GM10847 (cell line): Measurements from ENCODE around the gene KDF1.

Experiments used
- POLR2A ChIP-seq: IDR thresholded peaks from 2 replicates; pipeline ENCODE4 v1.6.1; 2011; ENCODE audit not compliant: insufficient read length; ENCODE audit errors: extremely low read depth

Gene KDF1

DNA sequence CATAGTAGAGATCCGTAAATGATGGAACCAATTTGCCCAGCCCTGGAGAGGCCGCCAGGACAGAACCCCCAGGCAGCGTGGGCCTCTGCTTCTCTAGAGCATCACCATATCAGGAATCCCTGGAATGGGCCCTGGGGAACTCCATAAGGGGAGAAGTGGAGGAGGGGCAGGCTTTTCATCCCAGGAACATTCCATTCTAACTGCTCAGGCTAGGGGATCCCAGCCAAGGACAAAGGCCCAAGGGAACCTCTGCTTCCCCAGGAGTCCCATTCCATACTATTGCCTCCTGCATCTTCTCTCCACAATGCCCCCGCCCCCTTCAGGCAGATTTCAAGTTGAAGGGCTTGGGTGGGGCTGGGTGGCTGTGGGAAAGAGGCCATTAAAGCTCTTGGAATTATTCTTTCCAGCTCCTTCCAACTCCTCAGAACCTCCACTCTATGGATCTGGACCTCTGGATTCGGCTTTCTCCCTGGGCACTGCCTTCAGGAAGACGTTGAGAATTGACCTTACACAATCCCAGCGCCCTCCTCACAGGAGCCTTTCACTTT lies 39.2 kb upstream of the KDF1 start:
- TF ChIP-seq POLR2A: no peak

DNA sequence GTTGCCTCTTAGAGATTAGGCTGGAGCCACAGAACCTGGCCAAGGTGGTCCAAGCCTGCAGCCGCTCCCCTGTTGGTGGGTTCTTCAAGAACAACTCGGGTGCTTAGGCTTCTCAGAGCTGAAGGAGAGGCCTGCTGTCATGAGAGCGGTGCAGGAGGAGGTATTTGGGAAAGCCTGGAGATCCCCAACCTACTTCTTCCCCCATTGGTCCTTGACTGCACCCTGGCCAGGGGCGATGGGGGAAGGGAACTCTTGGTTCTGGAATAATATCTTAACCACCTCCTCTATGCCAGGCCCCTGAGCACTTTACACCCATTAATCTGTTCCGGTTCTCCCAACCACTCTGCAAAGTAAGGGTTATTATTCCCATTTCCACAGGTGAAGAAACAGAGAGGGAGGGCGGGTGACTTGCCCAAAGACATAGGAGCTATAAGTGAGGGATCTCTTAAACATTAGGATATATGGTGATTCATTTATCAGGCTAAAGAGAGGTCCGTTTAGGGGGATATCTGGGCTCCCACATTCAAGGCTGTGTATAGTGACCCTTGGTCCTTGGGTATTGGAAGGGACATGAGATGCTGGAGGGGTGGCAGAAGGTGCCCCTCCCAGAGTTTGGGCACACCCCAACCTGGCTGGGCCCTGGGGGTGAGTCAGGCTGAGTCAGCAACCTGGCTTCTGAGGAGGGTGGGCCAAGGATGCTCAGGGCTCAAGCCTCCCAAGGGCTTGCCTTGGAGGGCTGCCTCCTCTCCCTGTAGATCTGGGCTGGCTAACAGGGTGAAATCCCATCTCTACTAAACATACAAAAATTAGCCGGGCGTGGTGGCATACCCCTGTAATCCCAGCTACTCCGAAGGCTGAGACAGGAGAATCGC lies 38.4 kb upstream of the KDF1 start:
- TF ChIP-seq POLR2A: no peak

DNA sequence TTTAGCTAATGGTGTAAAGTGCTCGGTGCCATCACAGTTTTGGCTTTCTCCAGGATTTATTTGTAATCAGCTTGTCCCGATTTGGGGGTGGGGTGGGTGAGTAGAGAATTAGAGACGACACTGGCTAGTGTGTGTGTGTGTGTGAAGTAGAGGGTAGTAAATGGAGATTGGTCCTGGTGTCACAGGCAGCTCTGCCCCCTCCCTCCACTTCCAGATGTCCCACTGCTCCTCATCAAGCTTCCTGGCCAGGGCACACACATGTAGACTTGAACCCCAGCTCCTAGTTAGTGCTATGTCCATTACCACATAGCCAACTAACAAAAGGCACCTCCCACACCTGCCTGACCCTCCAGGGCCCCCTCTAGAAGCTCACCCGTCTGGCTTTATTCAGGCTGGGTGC lies 36.4 kb upstream of the KDF1 start:
- TF ChIP-seq POLR2A: no peak

DNA sequence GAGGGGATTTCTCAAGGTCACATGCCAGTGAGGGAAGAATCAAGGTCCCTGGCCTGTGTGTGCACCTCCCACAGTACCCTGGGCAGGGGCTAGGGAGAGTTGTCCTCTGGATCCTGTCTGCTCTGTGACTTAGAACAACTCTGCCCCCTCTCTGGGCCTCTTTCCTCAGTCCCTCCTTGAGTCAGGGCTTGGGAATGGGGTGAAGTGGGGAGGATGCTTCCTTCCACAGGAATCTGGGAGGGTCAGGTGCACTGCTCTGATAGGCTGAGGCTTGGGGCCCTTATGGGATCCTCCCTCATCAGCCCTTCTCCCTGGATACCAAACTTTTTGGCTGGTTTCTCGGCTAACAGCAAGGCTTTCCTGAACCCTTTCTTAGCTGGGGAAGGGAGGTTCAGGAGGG lies 35.8 kb upstream of the KDF1 start:
- no peak for TF ChIP-seq POLR2A

DNA sequence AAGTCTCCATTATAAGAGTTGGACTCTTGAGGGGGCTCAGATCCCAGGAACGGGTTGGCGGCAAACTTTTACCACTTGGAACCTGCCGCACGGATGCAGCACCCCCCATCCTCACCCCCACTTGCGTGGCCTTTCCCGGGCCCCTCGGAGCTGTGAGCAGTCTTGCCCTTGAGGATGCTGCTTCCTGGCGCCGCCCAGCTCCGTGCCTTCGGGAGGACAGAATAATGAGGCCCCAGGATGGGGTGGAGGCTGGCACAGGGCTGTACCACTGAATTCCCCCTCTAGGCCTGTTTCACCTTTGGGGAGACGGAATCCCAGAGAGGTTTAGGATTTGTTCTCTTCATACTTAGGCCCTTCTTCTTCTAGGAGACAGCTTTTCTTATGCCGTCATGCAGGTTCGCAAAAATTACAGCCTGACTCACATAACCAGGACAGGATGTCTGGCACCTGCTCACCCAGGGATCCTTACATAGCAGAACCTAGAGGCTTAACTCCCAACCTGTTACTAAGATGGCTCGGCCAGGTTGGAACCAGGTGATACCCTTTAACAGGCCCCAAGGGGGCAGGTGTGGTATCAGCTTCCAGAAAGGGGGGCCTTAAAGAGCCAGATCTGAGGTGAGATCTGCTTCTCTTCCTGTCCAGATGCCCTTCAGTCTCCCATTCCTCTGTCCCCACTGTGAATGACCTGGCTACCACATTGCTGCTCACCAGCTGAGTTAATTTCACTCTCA lies 34.7 kb upstream of the KDF1 start:
- no peak for TF ChIP-seq POLR2A

DNA sequence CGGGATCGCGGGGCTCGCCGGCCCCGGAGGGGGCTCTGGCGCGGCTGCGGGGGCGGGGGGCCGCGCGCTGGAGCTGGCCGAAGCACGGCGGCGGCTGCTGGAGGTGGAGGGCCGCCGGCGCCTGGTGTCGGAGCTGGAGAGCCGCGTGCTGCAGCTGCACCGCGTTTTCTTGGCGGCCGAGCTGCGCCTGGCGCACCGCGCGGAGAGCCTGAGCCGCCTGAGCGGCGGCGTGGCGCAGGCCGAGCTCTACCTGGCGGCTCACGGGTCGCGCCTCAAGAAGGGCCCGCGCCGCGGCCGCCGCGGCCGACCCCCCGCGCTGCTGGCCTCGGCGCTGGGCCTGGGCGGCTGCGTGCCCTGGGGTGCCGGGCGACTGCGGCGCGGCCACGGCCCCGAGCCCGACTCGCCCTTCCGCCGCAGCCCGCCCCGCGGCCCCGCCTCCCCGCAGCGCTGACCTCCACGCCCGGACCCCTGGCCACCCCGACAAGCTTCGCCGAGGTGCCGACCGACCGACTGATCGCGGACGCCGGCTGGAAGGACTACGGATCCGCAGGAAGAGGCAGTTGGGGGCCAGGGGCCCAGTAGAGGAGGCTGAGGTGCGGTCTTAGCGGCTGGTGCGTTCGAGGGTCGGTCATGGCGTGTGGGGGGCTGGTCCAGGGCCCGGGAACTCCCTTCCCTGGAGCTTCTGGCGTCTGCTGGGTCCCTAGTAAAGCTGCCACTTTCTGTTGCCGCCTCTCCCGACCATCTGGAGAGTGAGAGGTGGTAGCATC lies 33.9 kb upstream of the KDF1 start:
- no peak for TF ChIP-seq POLR2A

DNA sequence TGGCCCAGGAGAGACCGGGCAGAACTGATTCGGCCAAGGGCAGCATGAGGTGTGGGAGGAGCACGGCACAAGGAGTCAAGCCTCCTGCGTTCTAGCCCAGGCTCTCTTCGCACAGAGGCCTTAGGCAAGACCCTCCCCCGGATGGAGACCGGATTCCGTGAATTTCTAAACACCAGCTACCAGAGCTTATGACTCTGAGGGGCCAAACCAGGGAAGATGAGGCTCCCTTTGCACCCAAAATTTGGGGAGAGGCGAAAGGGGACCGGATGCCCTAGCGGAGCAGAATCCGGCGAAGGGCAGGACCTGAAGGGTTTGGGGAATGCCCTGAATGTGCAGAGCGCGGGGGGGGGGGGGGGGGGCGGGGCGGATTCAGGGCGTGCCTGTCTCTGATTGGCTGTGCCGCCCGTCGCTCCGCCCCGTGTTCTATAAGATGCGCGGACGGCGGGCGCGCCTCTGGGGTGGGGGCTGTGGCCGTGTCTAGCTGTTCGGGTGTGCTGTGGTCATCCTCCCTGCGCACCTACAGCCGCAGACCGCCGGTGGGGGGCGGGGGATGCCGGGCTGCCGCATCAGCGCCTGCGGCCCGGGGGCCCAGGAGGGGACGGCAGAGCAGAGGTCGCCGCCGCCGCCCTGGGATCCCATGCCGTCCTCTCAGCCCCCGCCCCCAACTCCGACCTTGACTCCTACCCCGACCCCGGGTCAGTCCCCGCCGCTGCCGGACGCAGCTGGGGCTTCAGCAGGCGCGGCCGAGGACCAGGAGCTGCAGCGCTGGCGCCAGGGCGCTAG lies 33.2 kb upstream of the KDF1 start, which contains the start of gene TRNP1:
Gene TRNP1 (plus strand): TSS at position 456 of the 783 bp plus-strand sequence. CDS start 95 bp downstream, at position 551.
- no peak for TF ChIP-seq POLR2A

DNA sequence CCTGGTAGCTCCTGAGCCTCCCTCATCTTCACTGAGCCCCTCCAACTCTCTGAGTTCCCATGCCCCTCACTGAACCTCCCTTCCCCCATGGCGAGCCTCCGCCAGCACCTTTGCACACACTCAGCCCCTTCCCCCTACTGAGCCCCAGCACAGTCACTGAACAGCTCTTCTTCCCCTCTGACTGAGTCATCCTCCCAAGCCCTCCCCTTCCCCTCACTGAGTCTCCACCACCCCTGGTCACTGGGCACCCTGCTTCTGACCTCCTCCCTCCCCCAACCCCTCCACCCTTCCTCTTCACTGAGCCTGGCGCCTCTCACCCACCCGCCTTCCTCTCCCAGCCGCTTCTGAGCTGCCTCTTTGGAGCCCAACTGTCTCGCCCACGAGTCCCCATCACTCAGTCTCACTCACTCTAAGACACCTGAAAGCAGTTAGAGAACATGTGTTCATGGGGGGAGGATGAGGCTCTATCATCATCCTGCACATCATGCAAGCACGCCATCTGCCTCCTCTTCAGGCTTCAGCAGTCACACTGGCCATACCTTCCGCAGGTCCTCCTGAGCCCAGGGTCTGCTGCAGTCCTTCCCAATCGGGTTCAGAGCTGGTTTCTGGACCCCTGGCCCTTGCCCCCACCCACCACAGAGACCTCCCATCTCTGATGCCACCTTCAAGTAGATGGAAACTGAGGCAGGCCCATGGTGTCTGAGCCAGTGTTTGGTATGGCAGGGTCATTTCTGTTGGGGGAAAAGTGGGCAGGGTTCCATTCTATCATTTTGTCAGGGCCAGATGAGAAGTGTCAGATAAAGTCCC lies 31.2 kb upstream of the KDF1 start:
- no peak for TF ChIP-seq POLR2A

DNA sequence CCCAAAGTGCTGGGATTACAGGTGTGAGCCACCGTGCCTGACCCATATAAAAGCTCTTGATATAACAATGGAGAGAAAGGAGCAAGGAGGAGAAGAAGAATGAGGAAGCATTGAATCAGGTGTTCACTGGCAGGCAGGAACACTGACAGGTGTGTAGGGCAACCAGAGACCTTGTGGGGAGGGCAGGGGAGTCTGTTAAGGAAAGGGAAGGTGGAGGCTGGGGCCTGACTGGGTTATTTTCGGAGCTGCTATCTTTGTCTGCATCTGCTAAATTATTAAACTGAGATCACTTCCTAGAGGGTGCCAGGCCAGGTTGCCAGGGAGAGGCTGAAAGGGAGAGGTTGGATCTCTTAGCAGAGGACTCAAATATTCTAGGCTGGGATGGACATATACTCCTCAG lies 26.4 kb upstream of the KDF1 start:
- no peak for TF ChIP-seq POLR2A

DNA sequence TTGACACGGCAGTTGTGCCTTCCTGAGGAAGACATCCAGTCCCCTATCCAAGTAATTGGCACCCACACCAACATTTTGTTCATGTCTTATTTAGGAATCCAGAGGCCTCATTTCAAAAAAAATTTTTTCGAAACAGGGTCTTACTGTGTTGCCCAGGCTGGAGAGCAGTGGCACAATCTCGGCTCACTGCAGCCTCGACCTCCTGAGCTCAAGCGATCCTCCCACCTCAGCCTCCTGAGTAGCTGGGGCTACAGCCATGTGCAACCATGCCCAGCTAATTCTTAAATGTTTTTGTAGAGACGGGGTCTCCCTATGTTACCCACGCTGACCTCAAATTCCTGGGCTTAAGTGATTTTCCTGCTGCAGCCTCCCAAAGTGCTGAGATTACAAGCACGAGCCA lies 24.0 kb upstream of the KDF1 start:
- no peak for TF ChIP-seq POLR2A

DNA sequence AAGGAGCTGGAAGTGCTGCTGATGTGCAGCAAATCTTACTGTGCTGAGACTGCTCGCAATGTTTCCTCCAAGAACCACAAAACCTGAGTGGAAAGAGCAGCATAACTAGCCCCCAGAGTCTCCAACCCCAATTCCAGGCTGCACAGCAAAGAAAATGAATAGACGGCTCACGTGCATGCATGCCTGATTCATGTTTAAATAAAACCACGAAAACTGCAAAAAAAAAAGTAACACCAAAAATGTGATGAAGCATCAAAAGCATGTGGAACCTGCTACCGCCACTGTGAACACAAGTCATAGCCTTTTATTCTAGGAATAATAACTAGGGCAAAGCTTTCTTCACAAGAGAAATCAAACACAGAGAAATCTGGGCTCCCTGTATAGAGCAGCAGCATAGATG lies 23.6 kb upstream of the KDF1 start:
- no peak for TF ChIP-seq POLR2A

DNA sequence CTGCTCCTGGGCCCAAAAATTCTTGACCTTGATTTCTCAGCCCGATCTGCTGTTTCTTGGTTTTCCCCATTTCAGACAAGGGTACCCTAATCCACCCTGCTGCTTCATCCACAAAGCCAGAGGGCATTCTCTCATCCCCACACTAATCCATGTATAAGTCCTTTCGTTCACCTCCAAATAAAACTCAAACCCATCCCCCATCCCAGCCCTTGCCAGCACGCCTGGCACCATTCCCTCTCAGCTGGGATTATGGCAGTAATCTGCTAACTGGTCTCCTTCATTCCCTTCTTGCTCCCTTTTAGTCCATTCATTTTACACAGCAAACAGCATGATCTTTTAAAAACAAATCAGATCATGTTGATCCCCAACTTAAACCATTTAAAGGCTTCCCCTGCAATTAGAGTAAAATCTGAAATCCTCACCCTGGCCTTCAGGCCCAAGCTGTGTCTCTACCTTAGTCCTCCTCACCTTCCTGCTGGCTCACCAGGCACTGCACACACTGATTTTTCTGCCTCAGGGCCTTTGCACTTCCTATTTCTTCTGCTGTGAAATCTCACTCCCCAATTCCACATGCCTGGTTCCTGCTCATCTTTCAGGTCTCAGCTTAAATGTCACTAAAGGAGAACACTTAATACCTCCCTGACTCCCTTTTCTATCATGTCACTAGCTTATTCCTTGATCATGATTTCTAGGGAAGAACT lies 21.0 kb upstream of the KDF1 start:
- TF ChIP-seq POLR2A: no peak

DNA sequence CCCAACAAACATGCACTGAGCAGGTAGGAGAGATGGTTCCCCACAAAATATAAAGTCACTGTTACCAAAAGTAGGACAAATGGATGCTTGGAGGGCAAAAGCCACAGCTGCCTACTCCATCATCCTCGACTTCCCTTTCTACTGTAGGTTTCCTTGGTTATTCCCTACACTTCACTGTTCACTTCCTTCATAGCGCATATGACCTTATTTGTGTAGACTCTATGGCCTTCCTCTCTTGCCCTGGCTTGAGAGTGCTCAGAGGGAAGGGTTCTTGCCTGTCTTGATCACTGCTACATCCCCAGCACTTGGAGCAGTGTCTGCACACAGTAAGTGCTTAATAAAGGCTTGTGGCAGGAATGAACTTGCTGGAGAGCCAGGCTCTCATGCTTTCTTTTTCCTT lies 18.6 kb upstream of the KDF1 start:
- no peak for TF ChIP-seq POLR2A
